Epithelial cell of proximal tubule (primary cell): ENCODE results near the gene TBCK. TPM values are rescaled to one million over a fixed set of nuclear protein-coding genes. Genes with fewer than 3 reads are reported as not detected.

ENCODE experiments used
- DNase-seq: peaks from one replicate; pipeline ENCODE4 v3.0.0-alpha.2; 2011; ENCODE audit warnings: low read depth
- H3K4me3 ChIP-seq: 2 replicates; pipeline ENCODE4 v1.5.1; 2011; ENCODE audit warnings: low read depth, mild to moderate bottlenecking, low read length
- total RNA-seq: library from RNA; depleted of rRNA; stranded (reverse); fragments of >200 nt; gene quantifications from 2 replicates; pipeline ENCODE4 v1.2.3, GENCODE V29; 2015
- TF ChIP-seq, protein P1 (sequence below): conservative IDR thresholded peaks from 2 replicates; pipeline ENCODE4 v1.5.1; 2012; ENCODE audit warnings: low read depth, mild to moderate bottlenecking, low read length

The TBCK gene
- total RNA-seq, 1 donor from 2014 or later: 20.8 TPM

DNA sequence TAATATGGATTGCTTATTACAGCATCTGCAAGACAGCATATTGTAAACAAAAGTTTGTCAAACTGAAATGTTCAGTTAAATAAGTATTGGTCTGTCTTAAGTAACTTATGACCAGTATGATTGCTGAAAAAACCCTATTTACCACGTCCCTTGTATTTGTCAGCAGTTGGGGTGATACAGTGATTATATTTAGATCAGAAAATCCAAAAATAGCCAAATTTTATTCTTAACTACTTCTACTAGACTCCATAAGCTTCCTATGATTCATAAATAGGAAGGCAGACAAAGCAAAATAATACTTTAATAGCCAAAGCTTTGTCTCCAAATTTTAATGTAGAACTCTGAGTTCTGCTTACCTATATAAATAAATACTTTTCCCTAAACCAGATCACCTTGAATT is 45.3 kb downstream of the TBCK start:
- H3K4me3 ChIP-seq: no peak overlapping the region
- TF ChIP-seq, protein P1, sequence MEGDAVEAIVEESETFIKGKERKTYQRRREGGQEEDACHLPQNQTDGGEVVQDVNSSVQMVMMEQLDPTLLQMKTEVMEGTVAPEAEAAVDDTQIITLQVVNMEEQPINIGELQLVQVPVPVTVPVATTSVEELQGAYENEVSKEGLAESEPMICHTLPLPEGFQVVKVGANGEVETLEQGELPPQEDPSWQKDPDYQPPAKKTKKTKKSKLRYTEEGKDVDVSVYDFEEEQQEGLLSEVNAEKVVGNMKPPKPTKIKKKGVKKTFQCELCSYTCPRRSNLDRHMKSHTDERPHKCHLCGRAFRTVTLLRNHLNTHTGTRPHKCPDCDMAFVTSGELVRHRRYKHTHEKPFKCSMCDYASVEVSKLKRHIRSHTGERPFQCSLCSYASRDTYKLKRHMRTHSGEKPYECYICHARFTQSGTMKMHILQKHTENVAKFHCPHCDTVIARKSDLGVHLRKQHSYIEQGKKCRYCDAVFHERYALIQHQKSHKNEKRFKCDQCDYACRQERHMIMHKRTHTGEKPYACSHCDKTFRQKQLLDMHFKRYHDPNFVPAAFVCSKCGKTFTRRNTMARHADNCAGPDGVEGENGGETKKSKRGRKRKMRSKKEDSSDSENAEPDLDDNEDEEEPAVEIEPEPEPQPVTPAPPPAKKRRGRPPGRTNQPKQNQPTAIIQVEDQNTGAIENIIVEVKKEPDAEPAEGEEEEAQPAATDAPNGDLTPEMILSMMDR: no peak
- no peak for DNase-seq

DNA sequence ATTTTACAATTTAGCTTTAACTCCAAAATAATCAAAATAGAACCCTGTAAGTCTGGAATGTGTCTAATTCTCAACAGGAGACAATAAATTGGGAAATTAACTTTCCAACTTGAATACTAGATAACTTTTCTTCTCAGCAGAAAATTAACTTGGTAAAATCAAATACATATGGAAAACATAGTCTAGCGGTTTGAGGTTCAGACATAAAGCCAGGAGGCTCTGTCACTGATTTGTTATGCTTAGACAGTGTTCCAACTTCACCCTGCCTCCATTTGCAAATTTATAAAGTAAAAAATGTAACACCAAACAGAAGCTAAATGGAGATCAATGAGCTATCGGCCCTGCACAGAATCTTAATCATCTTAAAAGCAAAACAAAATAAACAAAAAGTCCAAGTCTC is 46.3 kb downstream of the TBCK start:
- TF ChIP-seq, protein P1: no peak
- no peak overlapping the region for H3K4me3 ChIP-seq
- DNase-seq: no peak

DNA sequence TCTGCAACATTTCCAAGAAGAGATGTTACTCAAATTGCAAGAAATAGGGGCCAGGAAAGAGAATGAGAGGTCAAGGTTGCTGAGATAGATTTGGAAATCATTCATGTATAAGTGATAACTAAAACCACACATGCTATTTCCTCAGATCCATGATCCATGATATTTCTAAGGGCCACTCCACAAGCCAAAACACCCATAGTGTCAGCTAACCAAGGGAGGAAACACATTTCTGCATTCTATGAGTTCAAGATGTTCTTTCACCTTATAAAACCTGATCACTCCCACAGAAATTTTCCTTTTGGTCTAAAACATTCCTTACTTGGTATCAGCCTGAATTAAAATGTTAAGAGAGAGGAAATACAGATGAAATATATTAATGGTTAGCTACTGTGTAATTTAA is 47.2 kb downstream of the TBCK start:
- TF ChIP-seq, protein P1: no peak

DNA sequence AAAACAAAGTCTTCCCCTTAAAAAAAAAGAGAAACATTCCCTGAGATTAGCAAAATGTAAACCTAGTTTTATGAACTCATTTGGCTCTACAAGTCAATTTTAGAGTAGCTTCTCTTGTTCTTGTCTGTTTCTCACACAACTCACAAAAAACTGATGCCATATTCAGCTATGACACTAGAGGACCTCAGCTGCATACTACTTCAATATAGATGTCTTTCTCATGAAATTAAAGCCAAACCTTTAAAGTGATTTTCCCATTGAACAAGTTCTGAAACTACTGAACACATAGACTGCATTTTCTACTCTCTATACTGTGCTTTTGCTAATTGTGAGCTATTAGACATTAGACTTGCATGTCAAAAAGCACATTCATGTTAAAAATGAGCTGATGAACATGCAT is 49.8 kb downstream of the TBCK start:
- H3K4me3 ChIP-seq: no peak overlapping the region
- peak; percentile 38 for DNase-seq
- TF ChIP-seq, protein P1: peak; percentile 82

More for the DNA sequence above, 47.2 kb downstream of the TBCK start:
- DNase-seq: no peak
- H3K4me3 ChIP-seq: no peak overlapping the region

DNA sequence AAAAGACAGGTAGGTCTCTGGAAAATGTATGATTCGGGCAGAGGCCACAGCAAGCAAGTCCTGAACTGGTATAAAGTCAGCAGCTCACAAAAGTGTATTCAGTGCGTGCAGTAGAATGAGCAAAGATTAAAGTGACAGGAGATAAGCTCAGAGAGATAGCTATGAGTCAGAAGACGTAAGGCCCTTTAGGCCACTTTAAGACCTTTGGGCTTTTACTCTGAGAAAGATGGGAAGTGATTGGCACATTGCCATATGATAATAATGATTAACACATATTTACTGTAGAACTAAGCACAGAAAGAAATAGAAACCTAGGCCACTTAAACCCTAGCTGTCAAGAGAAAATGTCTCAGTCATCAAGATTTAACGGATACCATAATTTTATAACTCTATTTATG is 51.7 kb downstream of the TBCK start:
- TF ChIP-seq, protein P1: no peak
- DNase-seq: peak; percentile 45
- H3K4me3 ChIP-seq: no peak overlapping the region

DNA sequence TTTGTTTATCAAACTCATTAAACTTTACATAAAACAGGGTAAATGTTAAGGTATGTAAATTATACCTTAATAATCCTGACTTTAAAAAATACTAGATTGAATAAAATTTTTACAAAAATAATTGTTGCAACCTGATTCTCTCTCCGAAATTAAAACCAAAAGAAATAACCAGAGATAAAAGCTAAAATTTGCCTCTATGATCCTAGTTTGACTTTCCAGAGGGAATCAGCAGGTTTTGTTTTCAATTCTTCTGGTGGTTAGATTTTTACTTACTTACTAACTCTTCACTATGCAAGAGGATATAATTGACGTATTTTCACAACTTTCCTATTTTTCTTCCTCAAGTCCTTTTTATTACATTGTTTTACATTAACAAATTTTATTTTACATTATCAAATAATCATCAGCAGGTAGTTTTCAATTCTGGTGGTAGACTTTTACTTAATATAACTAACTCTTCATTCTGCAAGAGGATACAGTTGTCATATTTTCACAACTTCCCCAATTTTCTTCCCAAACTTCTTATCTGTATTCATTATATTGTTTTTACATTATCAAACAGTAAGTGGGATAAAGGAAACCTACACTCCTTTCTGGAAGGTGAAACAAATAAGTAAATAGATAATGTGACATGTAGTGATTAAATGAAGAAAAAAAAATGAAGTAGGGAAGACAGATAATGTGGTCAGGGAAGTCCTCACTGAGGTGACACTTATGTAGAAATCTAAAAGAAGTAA is 52.2 kb downstream of the TBCK start:
- no peak for DNase-seq
- H3K4me3 ChIP-seq: no peak overlapping the region
- TF ChIP-seq, protein P1: no peak

DNA sequence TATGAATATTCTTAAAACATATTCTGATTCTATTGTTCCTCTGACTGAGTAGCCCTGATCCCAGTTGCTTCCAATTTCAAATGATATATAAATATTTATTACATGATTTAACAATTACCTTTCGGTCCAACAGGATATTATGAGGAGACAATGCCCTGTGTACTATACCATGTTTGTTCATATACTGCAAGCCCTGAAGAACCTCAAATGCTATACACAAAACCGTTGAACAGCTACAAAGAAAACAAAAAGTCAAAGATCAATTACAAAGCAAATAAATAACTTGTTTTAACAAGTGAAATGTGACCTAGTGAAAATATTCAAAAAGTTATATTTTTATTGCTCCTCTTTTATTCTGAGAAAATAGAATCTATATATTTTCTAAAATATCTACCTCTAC is 54.0 kb downstream of the TBCK start:
- H3K4me3 ChIP-seq: no peak overlapping the region
- no peak for DNase-seq
- TF ChIP-seq, protein P1: no peak
